ENCODE results near the gene SSRP1.
A peak's percentile ranks its signal among the peaks of the same experiment; 100 is the strongest.
"Not testable (repeated sequence)": the region's sequence is repeated elsewhere in the genome, so short reads cannot be mapped to it uniquely, and the experiment has no call there.

Gene SSRP1

DNA sequence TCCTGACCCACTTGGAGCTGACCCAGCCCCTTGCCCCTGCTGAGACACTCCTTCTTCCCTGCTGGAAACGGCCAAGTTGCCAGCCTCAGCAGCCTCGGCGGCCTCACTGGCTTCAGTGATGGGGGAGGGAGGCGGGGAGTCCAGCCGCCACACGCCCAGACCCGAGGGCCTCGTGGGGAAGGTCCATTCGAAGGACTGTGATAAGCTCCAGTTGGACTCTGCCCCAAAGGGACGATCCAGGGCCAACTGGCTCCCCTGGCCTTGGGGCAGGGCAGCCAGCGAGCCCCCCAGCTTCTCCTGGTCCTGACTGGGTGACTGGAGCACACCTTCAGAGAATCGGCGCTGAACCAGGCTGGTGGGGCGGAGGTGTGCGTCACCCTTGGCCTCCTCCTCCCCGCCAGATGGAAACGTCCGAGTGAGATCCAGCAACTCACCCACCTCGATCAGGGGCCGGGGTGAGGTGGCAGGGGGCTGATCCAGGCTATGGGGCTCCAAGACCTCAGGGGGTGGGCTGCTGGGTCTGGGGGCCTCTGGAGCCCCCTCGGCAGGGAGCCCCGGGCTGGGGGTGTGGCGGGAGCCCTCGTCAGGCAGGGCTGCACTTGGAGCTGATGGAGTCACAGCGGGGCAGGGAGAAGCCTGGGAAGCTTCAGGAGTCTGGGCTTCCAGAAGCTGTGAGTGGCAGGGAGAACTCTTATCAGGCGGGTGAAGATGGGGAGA, 22.5 kb downstream of the SSRP1 start:
- no peak for DNase-seq

DNA sequence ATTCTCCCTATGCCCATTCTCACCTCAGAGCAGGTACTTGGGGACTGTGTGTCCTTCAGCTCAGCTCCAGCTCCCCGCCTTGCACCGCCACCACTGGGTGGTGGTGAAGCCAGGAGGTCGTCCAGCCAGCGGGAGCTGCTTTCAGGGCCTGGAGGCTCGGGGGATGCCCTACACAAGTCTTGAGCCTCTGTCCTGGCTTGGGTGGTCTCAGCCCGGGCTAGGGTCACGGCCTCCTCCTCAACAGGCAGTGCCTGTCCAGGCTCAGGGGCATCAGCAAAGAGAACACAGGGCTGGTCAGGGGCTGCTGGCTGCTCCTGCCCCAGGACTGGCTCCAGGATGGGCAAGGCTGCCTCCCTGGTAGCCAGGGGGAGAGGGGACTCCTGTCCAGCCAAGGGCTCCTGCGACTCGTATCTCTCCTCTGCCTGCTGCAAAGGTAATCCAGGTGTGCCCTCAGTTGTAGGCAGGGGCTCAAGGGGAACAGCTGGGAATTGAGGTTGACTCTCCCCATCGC, 23.1 kb downstream of the SSRP1 start:
- no peak for DNase-seq

DNA sequence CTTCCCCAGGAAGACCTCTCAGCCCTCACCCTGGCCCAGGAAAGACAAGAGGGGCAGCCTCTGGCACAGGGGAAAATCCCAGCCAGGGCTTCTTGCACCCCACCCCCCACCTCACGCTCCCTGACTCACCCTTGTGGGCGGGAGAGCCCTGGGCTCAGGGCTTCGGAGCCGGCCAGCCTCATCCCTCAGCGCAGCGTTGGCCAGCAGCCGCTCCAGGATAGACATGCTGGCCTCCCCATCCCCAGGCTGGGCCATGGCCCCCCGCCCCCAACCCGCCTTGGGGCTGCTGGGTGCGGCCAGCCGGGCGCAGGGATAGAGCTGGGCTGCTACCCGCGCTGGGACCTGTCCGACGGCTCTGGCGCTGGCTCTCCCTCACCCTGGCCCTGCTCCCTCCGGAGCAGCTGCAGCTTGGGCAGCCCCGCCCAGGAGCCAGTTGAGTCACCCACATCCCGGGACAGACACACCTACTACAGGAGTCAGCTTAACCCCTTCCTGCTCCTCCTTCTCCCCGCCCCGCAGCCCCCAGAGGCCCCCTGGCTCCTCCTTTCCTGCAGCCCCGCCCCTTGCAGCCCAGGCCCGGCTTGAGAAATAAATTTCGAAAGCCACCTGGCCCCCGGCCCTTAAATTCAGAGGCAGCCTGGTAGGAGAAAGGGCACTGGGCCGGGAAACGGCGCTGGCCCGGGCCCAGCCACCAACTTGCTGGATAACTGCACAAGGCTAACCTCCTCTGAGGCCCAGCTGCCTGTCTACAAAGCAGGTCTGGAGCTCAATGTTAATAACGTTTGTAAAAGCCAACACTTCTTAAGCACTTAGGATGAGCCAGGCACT, 24.4 kb downstream of the SSRP1 start:
- DNase-seq = peak; percentile 28

DNA sequence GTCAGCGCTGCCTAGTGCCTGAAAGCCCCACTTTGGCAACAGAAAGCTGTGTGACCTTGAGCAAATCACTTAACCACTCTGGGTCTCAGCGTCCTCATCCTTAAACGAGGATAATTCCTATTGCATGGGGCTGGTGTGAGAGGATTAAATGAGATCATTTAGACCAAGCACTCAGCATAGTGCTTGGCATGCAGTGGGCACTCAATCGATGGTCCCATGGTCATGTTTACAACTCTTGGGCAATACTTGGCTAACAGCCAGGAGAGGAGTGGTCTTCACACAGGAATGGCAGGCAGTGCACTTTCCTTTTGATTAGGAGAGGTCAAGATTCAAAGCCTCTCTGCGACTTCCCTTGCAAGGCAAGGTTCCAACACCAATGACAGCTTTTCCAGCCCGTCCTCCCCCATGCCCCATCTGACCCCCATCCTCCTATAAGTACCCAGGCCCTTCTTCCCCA, 25.0 kb downstream of the SSRP1 start:
- DNase-seq = no peak

DNA sequence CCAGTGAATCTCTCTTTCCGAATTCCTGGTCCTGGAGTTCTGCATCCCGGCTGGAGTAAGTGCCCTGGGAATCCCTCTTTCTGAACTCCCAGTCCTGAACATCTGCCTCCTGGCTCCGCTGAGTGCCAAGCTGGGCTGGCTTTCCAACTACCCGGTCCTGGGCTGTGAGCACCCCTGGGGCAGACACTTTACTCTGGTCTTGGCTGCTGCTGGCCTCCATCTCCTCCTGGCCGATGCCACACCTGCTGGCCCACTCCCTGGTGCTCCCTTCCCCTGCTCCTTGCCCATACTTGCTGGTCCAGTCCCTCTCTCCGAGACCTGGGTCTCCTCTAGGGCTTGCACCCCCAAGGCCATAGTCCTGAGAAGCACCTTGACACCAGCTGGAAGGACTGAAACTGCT, 25.6 kb downstream of the SSRP1 start:
- no peak for DNase-seq

DNA sequence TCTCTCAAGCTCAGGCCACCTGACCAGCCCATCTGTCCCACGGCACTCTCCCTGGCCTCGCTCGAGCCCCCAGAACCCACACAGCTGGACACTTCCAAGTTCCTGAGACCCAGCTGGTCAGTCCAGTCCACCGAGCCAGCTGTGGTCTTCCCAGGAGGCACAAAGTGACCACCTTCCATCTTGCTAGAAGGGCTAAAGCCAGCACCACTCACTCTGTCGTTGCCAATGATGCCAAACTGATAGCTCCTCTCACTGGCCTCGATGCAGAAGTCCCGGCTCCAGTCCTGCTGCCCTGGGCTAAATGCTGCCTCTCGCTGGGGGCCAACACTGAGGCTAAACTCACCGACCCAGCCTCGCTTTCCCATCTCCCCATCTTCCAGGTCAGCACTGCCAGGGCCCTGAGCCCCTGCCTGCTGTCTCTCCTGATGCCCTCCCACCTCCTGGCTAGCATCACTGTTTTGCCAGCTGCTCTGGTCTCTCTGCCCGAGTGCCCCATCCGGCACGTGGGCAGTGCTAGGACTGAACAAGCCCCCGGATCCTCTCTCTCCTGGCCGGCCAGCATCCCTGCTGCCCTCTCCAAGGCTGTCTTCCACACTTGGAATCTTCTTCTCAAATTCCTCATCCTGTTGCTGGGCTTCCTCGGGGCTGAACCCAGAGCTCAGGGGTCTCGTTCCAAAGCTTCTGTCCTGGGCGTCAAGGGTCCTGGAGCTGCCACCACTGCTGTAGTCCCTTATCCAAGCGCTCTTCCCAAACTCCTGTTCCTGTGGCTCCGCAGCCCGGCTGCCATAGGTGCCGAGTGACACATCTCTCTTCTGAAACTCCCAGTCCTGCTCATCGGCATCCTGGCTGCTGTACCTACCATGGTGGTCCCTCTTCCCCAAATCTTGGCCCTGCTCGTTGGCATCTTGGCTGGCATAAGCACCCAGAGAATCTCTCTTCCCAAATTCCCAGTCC, 26.3 kb downstream of the SSRP1 start:
- DNase-seq = no peak

DNA sequence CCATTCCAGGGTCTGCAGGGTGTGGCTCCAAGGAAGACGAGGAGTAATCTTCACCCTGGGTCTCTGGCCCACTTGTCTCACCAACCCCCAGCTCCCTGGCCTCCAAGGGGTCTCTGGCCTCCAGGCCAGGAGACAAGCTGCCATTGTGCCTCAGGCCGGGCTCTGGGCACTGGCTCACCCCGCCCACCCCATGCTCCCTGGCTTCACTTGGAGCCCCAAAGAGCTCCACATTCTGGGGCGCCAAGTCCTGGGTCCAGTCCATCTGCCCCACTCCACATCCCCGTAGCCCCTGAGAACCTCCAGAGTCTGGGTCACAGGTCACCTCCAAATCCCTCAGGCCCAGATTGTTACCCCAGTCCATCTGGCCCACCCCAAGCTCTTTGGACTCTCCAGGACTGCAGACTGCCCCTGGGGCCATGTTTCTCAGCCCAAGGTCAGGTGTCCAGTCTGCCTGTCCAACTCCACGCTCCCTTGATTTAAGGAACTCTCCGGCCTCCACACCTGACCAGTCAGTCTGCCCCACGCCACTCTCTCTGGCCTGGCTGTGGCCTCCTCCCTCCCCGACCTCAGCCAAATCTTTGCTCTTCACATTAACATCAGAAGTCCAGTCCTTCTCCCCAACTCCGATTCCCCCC, 27.1 kb downstream of the SSRP1 start:
- DNase-seq = no peak

DNA sequence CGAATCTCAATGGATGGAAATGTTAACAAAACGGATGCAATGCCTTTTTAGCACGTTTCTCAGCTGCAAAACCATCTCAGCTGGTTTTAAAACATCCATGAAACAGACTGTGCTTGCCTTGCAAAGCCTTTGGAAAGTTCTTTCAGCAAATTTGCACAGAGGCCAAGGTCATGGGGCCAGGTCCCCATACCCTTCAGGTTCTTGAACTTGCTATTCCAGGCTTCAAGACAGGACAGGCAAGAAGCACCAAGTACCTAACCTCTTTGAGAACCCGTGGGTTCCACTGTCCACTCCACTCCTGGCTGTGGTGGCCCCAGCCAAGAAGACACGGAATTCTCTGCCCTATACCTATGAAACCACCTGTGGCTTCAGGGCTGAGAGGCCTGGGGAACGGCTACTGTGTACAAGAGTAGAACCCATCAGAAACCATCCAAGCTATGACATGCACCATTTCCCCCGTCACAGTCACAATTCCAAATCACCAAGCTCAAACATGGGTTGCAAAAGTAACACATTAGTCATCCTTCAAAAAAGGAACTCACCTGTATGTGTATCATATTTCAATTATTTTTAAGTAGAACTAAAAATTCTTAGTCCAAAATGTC, 27.9 kb downstream of the SSRP1 start:
- DNase-seq = no peak

DNA sequence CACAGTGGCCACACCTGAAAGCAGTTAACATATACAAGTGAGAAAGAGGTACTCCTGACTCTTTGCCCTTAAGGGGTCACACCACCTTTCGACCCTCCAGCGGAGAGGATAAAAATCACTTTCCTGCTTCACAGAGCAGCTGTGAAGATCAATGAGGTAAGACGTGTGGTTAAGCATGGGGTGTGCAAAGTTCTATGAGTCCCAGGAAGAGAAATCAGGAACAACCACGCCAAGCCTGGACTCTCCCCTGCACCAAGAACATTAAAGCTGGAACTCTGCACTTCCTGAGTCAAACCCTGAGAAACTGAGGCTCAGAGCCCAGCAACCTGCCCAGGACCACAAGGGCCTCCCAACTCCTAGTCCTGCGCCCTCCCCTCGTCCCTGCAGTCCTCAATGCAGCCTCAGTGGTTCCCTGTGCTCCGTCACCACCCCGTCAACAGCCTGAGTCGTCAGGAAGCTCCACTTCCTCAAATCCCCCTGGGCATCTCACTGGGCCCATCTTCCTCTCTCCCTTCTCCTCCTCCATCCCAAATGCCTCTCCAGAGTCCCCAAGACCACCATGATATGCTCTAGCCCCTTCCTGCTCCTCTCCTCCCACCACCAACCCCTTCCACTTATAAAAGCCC, 28.6 kb downstream of the SSRP1 start:
- no peak for DNase-seq

DNA sequence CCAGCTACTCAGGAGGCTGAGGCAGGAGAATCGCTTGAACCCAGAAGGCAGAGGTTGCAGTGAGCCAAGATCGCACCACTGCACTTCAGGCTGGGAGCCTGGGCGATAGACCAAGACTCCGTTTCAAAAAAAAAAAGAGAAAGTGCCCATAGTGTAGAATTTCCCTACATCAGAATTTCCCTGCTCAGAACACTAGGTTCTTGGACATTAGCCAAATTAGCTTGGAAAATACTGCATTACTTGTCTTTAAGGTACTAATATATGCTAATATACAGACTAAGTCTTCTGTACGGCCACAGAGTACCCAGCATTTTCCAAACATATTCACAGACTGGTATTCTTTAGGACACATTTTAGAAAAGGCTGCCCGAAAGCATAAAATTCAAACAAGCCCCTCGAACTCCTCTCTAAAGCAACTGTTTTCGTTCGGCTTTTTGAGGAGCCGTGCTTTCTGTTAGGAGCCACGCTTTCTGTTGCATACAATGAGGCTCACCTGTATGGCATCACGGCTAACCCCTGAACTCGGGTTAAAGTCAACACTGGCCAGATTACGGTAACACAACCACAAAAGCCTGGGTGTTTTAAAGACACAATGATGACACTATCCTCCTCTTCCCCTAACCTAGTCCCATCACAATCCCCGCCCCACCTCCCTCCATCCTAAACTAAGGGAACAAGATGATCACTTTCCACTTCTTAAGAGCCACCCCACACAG, 29.4 kb downstream of the SSRP1 start:
- no peak for DNase-seq

DNA sequence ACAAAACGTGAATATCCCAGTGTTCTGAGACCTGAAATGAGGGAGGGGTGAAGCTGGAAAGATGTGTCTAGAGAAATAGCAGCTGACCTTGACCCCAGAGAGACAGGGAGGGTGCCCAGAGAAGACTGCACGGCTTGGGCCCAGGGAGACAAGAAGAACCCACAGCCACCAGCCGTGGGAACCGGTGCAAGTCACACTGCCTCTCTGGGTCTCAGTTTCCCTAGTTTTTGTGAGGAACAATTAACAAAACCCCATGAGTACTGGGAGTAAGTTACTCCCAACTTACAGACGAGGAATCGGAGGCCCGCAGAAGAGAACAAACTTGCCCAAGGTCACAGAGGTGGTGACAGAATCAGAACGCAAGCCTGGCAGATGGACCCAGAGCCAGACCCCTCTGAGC, 30.2 kb downstream of the SSRP1 start:
- DNase-seq = no peak

DNA sequence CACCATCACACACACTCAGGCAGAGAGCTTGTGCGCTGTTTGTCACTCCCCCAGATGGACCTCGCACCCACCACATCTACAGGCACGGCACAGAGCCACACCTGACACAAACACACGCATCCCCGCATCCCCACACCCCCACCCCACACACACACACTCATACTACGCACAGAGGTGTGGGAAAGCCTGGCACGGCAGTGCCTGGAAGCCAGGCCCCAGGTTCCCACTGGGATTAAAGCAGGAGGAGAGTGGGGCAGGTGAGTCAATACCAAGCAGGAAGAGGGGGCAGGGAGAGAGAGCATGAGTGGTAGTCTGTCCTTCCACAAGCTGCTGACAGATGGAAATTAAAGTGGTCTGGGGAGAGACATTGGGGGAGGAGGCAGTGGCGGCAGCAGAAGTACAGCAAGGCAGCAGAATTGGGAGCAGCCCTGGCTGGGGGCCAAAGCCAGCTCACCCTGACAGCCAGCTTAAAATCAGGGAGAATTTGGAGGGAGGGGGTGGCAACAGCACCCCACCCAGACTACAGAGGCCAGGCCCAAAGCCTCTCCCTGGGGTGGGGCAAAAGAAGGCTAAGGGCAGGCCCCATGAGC, 31.6 kb downstream of the SSRP1 start:
- DNase-seq = no peak

DNA sequence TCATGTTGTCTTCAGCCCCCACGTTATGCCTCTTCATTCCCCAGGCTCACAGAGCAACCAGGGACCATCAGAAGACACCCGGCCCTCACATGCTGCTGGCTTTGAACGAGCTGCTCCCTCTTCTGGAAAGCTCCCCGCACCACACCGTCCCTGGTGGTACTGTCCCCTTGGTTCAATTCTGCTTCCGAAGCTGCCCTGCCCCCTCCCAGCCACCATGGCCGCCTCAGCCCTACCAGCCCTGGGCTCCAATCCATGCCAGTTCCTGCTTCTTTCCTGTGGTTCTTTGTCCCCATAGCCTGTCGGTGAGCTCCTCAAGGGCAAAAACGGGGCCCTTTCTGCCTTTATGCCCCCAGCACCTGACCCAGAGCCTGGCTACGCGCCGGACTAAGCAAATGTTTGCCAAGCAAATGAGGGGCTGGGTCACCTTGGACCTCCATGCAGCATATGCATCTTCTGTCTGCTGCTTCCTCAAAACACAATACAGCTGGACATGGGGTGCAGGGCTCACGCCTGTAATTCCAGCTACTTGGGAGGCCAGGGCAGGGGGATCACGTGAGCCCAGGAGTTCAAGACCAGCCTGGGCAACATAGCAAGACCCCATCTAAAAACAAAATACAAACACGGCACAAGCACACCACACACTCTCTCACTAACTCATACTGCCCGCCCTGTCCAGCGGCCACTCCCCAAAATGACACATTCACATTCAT, 32.3 kb downstream of the SSRP1 start:
- no peak for DNase-seq

DNA sequence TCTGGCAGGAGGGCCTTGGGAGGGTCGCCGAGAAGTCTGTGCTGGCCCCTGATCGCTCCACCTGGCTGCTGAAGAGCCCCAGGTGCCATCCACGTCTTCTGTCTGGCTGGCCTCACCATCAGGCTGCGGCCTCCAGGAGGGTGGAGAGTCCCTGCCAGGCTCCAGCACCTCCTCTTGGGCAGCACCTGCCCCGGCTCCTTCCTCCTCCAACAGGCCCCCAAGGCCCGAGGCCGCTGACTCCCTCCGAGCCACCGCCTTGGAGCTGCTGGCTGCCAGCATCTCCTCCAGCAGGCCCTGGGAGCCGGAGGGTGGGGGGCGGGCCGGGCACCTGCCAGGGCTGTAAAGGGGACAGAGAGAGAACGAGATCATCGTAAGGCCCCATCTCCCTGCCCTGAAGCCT, 33.2 kb downstream of the SSRP1 start:
- DNase-seq = no peak

DNA sequence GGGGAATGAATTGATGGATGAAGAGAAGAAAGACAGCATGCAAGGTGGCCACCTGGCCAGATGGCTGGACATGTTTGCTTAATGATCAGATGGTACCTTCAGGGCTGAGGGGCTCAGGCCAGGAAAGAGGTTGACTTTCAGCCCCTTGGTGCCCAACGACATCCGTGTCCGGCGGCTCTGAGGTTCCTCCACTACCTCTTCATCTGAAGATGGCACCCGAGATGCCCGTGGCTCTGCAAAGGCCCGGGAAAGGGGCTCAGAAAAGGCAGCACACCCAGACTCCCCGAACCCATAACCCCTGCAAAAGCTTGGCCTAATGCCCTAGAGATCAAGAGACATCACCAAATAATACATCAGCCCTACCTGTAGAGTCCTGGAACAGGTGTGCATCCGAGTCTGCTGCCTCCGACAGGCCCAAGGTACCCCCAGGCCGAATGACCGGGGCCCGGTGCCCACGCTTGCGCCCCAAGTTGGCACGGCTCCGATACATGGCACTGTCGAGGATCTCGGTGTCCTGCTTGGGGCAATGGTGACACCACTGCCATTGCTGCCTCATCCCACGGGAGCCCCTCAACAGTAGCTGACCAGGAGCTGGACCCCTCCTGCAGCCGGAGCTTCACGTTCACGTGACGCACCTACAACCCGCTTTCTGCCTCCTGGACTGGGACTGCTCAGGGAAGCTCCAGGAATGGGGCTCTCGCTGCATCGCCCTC, 33.8 kb downstream of the SSRP1 start:
- no peak for DNase-seq

DNA sequence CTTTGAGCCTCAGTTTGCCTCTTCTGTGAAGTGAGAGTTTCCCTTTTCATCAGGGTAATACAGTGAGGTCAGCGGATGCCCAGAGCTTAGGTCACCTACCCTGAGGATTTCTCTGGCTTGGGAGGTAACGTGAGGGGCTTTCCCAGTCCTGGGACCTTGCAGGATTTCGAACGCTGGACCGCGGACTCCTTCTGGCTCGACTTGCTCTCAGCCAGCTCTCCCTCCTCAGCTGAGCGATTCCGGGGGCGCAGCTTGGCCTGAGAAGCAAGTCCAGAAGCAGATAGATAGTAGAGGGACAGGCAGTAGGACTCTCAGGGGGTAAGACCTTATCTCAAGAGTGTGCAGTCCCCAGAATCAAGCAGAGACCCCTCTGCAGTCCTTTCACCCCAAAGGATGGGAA, 34.9 kb downstream of the SSRP1 start:
- no peak for DNase-seq

DNA sequence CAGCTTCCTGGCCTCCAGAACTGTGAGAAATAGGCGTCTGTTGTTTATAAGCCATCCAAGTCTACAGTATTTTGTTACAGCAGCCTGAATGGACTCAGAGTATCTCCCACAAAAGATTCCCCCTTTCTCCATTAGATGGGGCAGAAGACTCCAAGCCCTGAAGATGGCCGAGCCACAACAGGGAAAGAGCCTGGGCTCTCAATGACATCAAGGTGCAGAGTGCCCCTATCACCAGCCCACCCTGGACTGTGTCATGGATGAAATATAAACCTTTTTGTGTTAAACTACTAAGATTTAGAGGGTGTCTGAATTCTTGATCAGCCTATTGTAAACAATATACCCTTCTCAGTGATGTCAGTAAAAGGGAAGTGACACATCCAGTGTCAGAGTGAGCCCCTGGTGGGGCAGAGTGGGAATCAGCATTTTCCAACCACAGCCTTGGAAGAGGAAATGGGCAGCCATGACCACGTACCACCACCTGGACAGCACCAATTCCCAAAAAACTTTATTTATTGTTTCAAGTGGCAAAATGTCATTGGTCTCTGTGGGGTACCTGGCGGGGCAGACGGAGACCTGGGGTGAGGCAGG, 36.4 kb downstream of the SSRP1 start:
- DNase-seq = no peak

DNA sequence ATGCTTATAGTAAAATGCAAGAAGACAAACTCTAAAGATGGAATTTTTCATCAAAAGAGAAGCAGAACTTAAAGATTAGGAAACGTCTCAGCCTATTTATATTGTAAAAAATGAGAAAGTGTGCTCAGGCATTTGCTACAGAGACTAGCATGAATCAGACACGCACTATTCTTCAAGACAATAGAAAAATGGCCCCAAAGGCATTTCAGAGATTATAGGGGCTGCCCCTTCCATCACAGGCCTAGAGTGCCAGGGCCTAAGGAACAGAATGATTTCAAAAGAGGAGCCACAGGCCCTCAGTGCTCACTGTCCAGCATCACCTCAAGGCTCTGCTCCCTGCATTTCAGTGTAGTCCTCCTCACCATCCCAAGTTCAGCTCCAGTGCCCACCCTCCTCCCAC, 38.5 kb downstream of the SSRP1 start:
- no peak for DNase-seq

DNA sequence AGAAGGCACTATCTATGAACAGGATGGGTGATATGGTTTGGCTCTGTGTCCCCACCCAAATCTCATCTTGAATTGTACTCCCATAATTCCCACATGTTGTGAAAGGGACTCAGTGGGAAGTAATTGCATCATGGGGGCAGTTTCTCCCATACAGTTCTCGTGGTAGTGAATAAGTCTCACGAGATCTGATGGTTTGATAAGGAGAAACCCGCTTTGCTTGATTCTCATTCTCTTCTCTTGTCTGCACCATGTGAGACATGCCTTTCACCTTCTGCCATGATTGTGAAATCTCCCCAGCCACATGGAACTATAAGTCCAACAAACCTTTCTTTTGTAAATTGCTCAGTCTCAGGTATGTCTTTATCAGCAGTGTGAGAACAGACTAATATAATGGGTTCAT, 39.5 kb downstream of the SSRP1 start:
- not testable (repeated sequence) for DNase-seq

All from activated gamma-delta T cell treated with Interleukin-2 at 50 U/mL for 16 hours (primary cell).